Vagina (tissue), 2 donors: ENCODE data around the gene IGF2BP1. TPM values are rescaled to one million over a fixed set of nuclear protein-coding genes. Genes with fewer than 3 reads are reported as not detected.
"Not testable (repeated sequence)": the region's sequence is repeated elsewhere in the genome, so short reads cannot be mapped to it uniquely, and the experiment has no call there.

Experiments used
- DNase-seq, 2 donors: peaks; one replicate each; pipeline ENCODE4 v3.0.0-alpha.2; 2017; ENCODE audit errors: extremely low spot score in 2 of 2
- H3K27ac ChIP-seq: fragments of 200-600 bp; sonication (generic); one replicate; pipeline ENCODE4 v1.5.1; 2019
- H3K27me3 ChIP-seq: fragments of 200-600 bp; sonication (generic); one replicate; pipeline ENCODE4 v1.5.1; 2019
- H3K36me3 ChIP-seq, 2 donors: fragments of 200-600 bp; sonication (generic); one replicate each; pipeline ENCODE4 v1.5.1; 2017 to 2019
- H3K4me1 ChIP-seq: fragments of 200-600 bp; sonication (generic); one replicate; pipeline ENCODE4 v1.5.1; 2019
- H3K4me3 ChIP-seq, 2 donors: fragments of 200-600 bp; sonication (generic); 1 replicate in 1 of 2; 2 replicates in 1 of 2; pipeline ENCODE4 v1.5.1; 2016 to 2019
- H3K9me3 ChIP-seq: fragments of 200-600 bp; sonication (generic); one replicate; pipeline ENCODE4 v1.5.1; 2019
- CTCF ChIP-seq, 3 experiments: fragments of 450-650 bp in 2 of 3; fragments of 200-600 bp in 1 of 3; sonication (generic) in 1 of 3; IDR thresholded peaks; one replicate each; pipeline ENCODE4 v1.5.1; 2017 to 2019; ENCODE audit warnings: antibody characterized with exemption in 3 of 3, mild to moderate bottlenecking in 2 of 3, moderate library complexity in 2 of 3
- POLR2A ChIP-seq, 2 donors: fragments of 450-650 bp; IDR thresholded peaks; one replicate each; pipeline ENCODE4 v1.6.1; 2017; ENCODE audit warnings: antibody characterized with exemption in 2 of 2, mild to moderate bottlenecking in 2 of 2, moderate library complexity in 2 of 2
- POLR2AphosphoS5 ChIP-seq, 2 donors: sonication (generic); formaldehyde crosslinking; IDR thresholded peaks; one replicate each; pipeline ENCODE4 v1.9.0; 2017; ENCODE audit warnings: antibody characterized with exemption in 2 of 2, mild to moderate bottlenecking in 2 of 2, low read depth in 1 of 2; ENCODE audit not compliant: insufficient read depth in 1 of 2
- intact Hi-C: fragments of 100-400 bp; cut with DNase I; formaldehyde crosslinking; loops from one replicate; pipeline ENCODE4 v1.15.1; 2023
- total RNA-seq: library from RNA; depleted of rRNA; stranded (reverse); fragments of >200 nt; gene quantifications from one replicate; pipeline ENCODE4 v1.2.3, GENCODE V29; 2016

Gene IGF2BP1
- total RNA-seq, 1 donor from 2014 or later = not detected

GRCh38 chr17:49024523-49024922 lies 27.3 kb downstream of the IGF2BP1 start:
- Histone ChIP-seq H3K36me3 (no peaks in the 10 kb centered on the region), H3K27ac (no peak overlapping the region), H3K9me3 (no peaks in the 10 kb centered on the region), H3K4me1 (no peaks in the 10 kb centered on the region), H3K27me3 (no peaks in the 10 kb centered on the region), H3K4me3 (no peak overlapping the region)
- TF ChIP-seq POLR2AphosphoS5 (IDR thresholded peaks at IDR 0.05; ENCODE audit: insufficient read depth in 1 of 2, low read depth in 1 of 2) (no peak), CTCF (IDR thresholded peaks at IDR 0.05) (no peak), POLR2A (IDR thresholded peaks at IDR 0.05) (no peak)
- DNase-seq = no peak
- intact Hi-C loops = loop anchor here (10.0 kb wide), 1 partner anchor 60 kb away; the partner anchor contains the start of gene GIP

GRCh38 chr17:49026447-49026846 lies 29.3 kb downstream of the IGF2BP1 start:
- not testable (repeated sequence) for H3K27me3 ChIP-seq, H3K27ac ChIP-seq, DNase-seq, H3K4me1 ChIP-seq, H3K9me3 ChIP-seq, H3K36me3 ChIP-seq, H3K4me3 ChIP-seq
- intact Hi-C loops = loop anchor here (10.0 kb wide), 1 partner anchor 62 kb away; the partner anchor contains the start of gene GIP

GRCh38 chr17:49028271-49028670 lies 31.1 kb downstream of the IGF2BP1 start:
- no peak for TF ChIP-seq POLR2A (IDR thresholded peaks at IDR 0.05)
- TF ChIP-seq CTCF (IDR thresholded peaks at IDR 0.05) = no peak
- TF ChIP-seq POLR2AphosphoS5 (IDR thresholded peaks at IDR 0.05; ENCODE audit: insufficient read depth in 1 of 2, low read depth in 1 of 2) = no peak
- Histone ChIP-seq H3K4me3 (no peak overlapping the region), H3K27me3 (no peaks in the 10 kb centered on the region), H3K9me3 (no peaks in the 10 kb centered on the region), H3K27ac (no peak overlapping the region), H3K36me3 (no peaks in the 10 kb centered on the region), H3K4me1 (no peaks in the 10 kb centered on the region)
- no peak for DNase-seq
- intact Hi-C loops = loop anchor here (10.0 kb wide), 1 partner anchor 63 kb away; the partner anchor contains the start of gene GIP

GRCh38 chr17:49029801-49030200 lies 32.6 kb downstream of the IGF2BP1 start:
- no peaks in the 10 kb centered on the region for H3K4me1 ChIP-seq
- H3K27me3 ChIP-seq = no peaks in the 10 kb centered on the region

GRCh38 chr17:49031965-49032928 lies 35.1 kb downstream of the IGF2BP1 start:
- no peak overlapping the region for H3K27ac ChIP-seq
- intact Hi-C loops = no loop called here
- no peaks in the 10 kb centered on the region for H3K27me3 ChIP-seq
- H3K4me3 ChIP-seq = no peak overlapping the region
- TF ChIP-seq POLR2AphosphoS5 (IDR thresholded peaks at IDR 0.05; ENCODE audit: insufficient read depth in 1 of 2, low read depth in 1 of 2) (no peak), CTCF (IDR thresholded peaks at IDR 0.05) (peak; percentile 7 to 50 (median 34))
- H3K36me3 ChIP-seq = no peaks in the 10 kb centered on the region
- H3K4me1 ChIP-seq = no peaks in the 10 kb centered on the region
- no peak for DNase-seq
- no peaks in the 10 kb centered on the region for H3K9me3 ChIP-seq

More at GRCh38 chr17:49029801-49030200, 32.6 kb downstream of the IGF2BP1 start:
- no peak for DNase-seq
- no peak overlapping the region for H3K27ac ChIP-seq
- intact Hi-C loops = loop anchor here (10.0 kb wide), 1 partner anchor 65 kb away; the partner anchor contains the start of gene GIP
- no peaks in the 10 kb centered on the region for H3K36me3 ChIP-seq
- no peaks in the 10 kb centered on the region for H3K9me3 ChIP-seq
- no peak overlapping the region for H3K4me3 ChIP-seq
- TF ChIP-seq POLR2AphosphoS5 (IDR thresholded peaks at IDR 0.05; ENCODE audit: insufficient read depth in 1 of 2, low read depth in 1 of 2) (no peak), CTCF (IDR thresholded peaks at IDR 0.05) (no peak), POLR2A (IDR thresholded peaks at IDR 0.05) (no peak)
